ENCODE measurements around the gene ZW10.

DNA sequence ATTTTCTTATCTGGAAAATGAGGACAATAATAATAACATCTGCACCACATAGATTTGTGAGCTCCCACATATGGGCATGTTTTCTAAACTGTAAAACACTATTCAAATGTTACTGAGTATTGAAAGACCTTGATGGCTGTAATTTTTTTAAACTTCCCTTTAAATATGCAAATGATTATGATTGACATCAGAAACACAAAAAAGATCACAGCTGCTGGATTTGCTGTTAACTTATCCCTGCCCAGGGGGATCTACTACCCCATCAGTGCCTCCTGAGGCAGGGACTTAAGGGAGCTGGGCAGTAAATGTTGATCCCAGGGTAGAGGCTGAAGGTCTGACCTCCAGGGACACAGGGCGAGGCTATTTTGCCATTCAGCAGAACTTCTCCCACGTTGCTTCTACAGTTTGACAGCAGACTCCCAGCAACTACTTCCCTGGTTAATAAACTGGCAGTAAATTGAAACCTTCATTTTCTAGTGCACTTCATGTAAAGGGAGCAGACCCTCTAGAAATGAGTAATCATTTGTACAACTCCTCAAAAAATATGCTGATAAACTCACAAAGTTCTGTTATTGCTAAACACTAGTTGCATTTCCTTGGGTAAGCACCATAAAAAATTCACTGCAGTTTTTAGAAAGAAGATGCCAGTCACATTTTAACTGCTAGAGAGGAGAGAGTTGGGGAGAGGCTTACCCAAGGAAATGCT lies 87.7 kb downstream of the ZW10 start:
- TF ChIP-seq, protein P1, sequence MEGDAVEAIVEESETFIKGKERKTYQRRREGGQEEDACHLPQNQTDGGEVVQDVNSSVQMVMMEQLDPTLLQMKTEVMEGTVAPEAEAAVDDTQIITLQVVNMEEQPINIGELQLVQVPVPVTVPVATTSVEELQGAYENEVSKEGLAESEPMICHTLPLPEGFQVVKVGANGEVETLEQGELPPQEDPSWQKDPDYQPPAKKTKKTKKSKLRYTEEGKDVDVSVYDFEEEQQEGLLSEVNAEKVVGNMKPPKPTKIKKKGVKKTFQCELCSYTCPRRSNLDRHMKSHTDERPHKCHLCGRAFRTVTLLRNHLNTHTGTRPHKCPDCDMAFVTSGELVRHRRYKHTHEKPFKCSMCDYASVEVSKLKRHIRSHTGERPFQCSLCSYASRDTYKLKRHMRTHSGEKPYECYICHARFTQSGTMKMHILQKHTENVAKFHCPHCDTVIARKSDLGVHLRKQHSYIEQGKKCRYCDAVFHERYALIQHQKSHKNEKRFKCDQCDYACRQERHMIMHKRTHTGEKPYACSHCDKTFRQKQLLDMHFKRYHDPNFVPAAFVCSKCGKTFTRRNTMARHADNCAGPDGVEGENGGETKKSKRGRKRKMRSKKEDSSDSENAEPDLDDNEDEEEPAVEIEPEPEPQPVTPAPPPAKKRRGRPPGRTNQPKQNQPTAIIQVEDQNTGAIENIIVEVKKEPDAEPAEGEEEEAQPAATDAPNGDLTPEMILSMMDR (IDR thresholded peaks at IDR 0.05; ENCODE audit: insufficient read depth, low read length): no peak
- TF ChIP-seq POLR2AphosphoS5 (IDR thresholded peaks at IDR 0.05; ENCODE audit: low read depth): no peak
- TF ChIP-seq SPI1 (IDR thresholded peaks at IDR 0.05; ENCODE audit: borderline replicate concordance, low read depth): no peak
- TF ChIP-seq, protein P2, sequence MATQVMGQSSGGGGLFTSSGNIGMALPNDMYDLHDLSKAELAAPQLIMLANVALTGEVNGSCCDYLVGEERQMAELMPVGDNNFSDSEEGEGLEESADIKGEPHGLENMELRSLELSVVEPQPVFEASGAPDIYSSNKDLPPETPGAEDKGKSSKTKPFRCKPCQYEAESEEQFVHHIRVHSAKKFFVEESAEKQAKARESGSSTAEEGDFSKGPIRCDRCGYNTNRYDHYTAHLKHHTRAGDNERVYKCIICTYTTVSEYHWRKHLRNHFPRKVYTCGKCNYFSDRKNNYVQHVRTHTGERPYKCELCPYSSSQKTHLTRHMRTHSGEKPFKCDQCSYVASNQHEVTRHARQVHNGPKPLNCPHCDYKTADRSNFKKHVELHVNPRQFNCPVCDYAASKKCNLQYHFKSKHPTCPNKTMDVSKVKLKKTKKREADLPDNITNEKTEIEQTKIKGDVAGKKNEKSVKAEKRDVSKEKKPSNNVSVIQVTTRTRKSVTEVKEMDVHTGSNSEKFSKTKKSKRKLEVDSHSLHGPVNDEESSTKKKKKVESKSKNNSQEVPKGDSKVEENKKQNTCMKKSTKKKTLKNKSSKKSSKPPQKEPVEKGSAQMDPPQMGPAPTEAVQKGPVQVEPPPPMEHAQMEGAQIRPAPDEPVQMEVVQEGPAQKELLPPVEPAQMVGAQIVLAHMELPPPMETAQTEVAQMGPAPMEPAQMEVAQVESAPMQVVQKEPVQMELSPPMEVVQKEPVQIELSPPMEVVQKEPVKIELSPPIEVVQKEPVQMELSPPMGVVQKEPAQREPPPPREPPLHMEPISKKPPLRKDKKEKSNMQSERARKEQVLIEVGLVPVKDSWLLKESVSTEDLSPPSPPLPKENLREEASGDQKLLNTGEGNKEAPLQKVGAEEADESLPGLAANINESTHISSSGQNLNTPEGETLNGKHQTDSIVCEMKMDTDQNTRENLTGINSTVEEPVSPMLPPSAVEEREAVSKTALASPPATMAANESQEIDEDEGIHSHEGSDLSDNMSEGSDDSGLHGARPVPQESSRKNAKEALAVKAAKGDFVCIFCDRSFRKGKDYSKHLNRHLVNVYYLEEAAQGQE (IDR thresholded peaks at IDR 0.05; ENCODE audit: insufficient replicate concordance, low read depth): no peak
